ENCODE results near the gene PLVAP. TPM values are rescaled to one million over a fixed set of nuclear protein-coding genes. Genes with fewer than 3 reads are reported as not detected.

PLVAP gene
- total RNA-seq, 1 experiment from 2014 or later = not detected

DNA sequence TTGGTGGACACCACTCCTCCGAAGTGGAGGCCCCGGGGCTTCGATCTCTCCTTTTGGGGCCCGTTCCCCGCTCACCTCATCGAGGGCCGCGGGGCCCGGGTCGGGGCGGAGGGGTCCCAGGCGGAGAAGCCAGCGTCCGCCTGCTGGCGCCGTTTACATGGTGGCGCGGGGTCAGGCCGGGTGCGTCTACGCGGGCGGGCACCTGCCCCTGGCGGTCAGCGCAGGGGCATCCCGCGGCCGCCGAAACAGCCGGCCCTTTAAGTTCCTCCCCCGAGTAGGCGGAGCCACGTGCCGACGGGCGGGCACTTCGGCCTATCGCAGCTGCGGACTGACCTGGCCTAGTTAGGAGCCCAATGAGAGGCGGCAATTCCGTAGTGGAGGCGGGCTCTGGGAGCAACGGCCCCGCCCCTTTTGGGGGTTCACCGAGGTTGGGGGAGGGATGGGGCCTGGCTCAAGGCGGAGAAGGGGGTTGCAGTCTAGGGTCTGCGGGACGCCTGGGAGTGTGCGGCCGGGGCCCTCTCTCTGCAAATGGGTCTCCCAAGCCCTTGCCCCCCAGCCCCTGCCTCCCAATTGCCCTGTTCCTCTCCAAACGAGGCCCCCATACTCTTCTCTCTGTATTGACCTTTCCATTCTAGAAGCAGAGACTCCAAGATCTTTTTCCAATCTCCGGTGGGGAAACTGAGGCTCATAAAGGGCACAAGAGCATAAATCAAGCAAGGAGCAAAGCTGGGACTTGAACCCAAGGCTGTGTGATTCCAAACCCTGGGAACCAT is 73.8 kb downstream of the PLVAP start, which contains the start of gene ABHD8:
Gene ABHD8, minus strand, starts transcription at position 259 of the 773 bp plus-strand sequence. CDS start 1,809 bp downstream, outside the sequence.
- peak; percentile 87 for DNase-seq (ENCODE audit: low spot score)

DNA sequence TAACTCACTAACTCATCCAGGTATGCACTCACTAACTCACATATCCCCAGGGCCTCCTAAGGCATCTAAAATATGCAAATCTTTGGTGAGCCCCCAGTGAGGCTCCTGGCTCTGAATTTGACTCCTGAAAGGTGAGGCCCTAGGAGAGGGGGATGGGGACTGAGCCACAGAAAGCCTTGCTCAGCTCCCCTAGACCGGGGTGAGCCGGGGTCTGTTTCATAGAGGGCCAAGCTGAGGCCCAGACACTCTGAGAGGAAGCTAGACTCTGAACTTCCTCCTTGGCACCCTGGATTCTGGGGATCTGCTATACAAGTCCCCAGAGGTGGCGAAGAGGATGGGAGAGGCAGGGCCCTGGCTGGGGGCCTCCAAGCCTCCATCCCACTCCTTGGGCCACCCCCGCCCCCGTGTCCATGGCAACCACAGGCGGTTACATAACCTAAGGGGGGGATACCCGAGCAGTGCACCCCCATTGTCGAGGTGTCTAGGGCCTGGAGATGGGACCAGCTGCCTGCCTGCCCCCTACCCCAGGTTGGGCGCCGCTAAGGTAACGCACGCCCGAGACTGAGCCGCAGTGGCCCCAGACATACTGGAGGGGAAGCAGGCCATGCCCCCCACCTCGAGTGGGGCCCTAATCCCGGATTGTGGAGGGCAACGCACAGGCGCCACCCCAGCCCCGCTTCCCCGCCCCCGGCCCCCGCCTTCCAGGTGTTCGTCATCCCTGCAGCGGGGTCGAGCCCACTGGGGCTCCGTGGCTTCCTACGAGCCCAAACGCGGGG is 74.6 kb downstream of the PLVAP start:
- no peak for DNase-seq (ENCODE audit: low spot score)

Other genes with a start within 250 kb of the PLVAP start
- 16.1 and 21.2 TPM in 2 replicates for gene USE1, start 162.0 kb downstream of the PLVAP start, total RNA-seq (2014; rRNA removed; shearing (Covaris generic))
- gene OCEL1, start 151.1 kb downstream of the PLVAP start, total RNA-seq (2014; rRNA removed; shearing (Covaris generic)) = 3.1 and 4.7 TPM in 2 replicates
- gene NR2F6, start 131.4 kb downstream of the PLVAP start, total RNA-seq (2014; rRNA removed; shearing (Covaris generic)) = 54.5 and 70.9 TPM in 2 replicates
- not detected in 2 replicates for gene USHBP1, start 112.6 kb downstream of the PLVAP start, total RNA-seq (2014; rRNA removed; shearing (Covaris generic))
- gene BABAM1, start 109.9 kb downstream of the PLVAP start, total RNA-seq (2014; rRNA removed; shearing (Covaris generic)) = 161 and 209 TPM in 2 replicates
- gene ANKLE1, start 95.4 kb downstream of the PLVAP start, total RNA-seq (2014; rRNA removed; shearing (Covaris generic)) = 0.24 and 0.60 TPM in 2 replicates
- gene ABHD8, start 73.9 kb downstream of the PLVAP start, total RNA-seq (2014; rRNA removed; shearing (Covaris generic)) = 20.7 and 31.1 TPM in 2 replicates
- gene MRPL34, start 71.5 kb downstream of the PLVAP start, total RNA-seq (2014; rRNA removed; shearing (Covaris generic)) = 79.1 and 183 TPM in 2 replicates
- 89.1 and 104 TPM in 2 replicates for gene DDA1, start 67.8 kb downstream of the PLVAP start, total RNA-seq (2014; rRNA removed; shearing (Covaris generic))
- gene ANO8, start 42.5 kb downstream of the PLVAP start, total RNA-seq (2014; rRNA removed; shearing (Covaris generic)) = 4.2 and 5.1 TPM in 2 replicates
- gene GTPBP3, start 39.8 kb downstream of the PLVAP start, total RNA-seq (2014; rRNA removed; shearing (Covaris generic)) = 21.5 and 24.0 TPM in 2 replicates
- gene CCDC194, start 16.9 kb upstream of the PLVAP start, total RNA-seq (2014; rRNA removed; shearing (Covaris generic)) = not detected in 2 replicates
- gene BST2, start 28.3 kb upstream of the PLVAP start, total RNA-seq (2014; rRNA removed; shearing (Covaris generic)) = 0.29 and 1.7 TPM in 2 replicates
- 105 and 141 TPM in 2 replicates for gene MVB12A, start 42.7 kb upstream of the PLVAP start, total RNA-seq (2014; rRNA removed; shearing (Covaris generic))
- 0.07 TPM in 1 of 2 replicates, not detected in the other for gene TMEM221, start 71.3 kb upstream of the PLVAP start, total RNA-seq (2014; rRNA removed; shearing (Covaris generic))
- gene NXNL1, start 83.6 kb upstream of the PLVAP start, total RNA-seq (2014; rRNA removed; shearing (Covaris generic)) = not detected in 2 replicates
- 14.9 and 16.7 TPM in 2 replicates for gene SLC27A1, start 93.2 kb upstream of the PLVAP start, total RNA-seq (2014; rRNA removed; shearing (Covaris generic))
- 67.3 and 71.1 TPM in 2 replicates for gene PGLS, start 134.3 kb upstream of the PLVAP start, total RNA-seq (2014; rRNA removed; shearing (Covaris generic))
- gene COLGALT1, start 178.3 kb upstream of the PLVAP start, total RNA-seq (2014; rRNA removed; shearing (Covaris generic)) = 161 and 173 TPM in 2 replicates